Anterior cingulate cortex (tissue), 58 donors: Measurements from ENCODE around the gene CD96.

Experiments used
- DNase-seq, 58 donors: peaks; one replicate each; lab custom pipeline; 2025; lab: John Stamatoyannopoulos, UW

The CD96 gene

DNA sequence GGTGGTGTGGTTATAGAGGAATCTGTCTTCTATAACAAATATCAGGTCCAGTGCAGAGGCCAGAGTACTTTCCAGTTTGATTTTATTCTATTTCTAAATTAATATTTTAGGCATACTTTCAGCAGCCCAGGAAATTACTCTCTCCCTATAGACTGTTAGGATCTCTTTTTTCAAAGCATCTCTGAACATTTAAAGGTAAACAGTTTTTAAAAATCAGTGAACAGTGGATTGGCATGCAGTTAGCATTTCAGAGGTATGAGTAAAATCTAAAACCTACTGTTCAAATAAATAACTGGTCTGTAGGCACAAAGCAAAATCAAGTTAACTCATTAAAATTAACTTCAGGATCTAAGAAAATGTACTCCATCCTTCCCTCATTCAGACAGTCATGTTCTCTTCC is 50.1 kb downstream of the CD96 start:
- DNase-seq, result no peak

- no peak for DNase-seq
Measured at GRCh38 chr3:111592936-111593335, 50.9 kb downstream of the CD96 start.

GRCh38 chr3:111593666-111594065 is 51.7 kb downstream of the CD96 start:
- DNase-seq, result no peak

DNA sequence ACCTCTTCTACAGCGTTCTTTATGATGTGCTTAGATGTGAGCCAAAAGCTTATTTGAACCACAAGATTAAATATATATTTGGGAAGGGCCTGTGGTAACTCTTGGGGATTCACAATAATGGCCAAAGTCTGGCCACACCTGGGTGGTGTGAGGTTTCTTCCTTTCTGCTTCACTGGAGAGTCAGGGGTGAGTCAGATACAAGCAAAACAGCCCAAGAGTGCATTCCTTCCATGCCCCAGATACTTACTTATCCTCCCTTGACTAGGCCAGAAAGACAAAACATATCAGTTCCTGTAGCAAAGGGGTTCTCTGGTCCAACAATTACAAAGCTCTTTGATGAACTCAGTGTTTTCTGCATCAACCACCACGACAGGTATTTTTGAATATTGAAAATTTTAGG is 52.2 kb downstream of the CD96 start:
- DNase-seq, result no peak

- no peak for DNase-seq
Measured at GRCh38 chr3:111594781-111595180, 52.8 kb downstream of the CD96 start.

DNA sequence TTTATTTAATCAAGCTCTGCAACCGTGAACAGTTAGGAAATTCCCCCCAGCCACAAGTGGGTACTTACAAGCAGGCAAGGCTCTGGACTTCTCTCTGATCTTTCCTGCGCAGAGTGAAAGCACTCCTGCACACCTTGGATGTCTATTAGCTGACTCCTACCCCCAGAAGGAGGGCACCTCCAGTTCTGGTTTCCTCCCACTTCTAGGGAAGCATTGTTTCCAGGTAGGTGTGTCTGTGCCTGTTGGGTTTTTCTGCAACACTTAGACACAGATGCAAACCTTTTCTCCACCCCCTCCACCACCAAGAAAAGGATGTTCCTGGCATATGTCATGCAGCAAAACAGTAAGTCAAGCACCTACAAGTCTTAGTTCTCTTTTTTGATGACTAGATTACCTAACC is 53.2 kb downstream of the CD96 start, which contains the start of gene ZBED2:
Gene ZBED2 (minus strand): TSS at position 115 of the 400 bp plus-strand sequence. CDS start 1,145 bp downstream, outside the sequence.
- DNase-seq, result peak in 1 of 58 donors; percentile 17

DNA sequence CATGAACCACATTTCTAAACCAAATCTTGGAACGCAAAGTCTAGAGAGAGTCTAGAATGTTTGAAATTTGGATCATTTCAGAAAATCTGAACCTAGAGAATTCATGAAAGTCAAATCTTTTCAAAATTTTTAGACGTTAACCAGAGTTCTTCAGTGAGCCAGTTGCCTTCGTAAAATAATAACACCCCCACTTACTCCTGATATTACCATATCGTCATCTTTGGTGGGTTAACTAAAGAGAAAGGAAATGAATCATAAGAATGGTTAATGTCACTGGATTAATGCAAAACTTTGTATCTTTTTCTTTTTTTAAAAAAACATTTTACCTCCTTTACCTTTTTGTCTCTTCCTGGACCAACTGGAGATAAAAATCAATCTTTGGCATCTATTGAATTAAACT is 54.3 kb downstream of the CD96 start:
- DNase-seq, result no peak

GRCh38 chr3:111598139-111598538 is 56.1 kb downstream of the CD96 start:
- DNase-seq, result no peak

DNA sequence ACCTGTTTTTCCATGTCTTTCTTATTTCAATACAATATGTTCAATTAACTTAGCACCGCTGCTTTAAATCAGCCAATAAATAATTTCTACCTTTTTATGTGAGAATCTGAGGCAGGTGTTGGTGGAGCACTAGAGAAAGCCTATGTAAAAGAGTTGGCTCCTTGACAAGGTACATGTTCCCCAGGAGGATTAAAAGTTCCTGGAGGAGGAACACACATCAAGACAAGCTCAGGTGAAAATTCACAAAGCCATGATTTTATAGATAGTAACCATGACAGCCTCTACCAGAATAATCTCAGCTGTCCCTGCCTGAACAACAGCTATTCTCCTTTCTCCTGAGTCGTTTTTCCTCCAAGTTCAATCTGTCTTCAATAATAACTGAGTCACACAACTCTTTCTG is 56.6 kb downstream of the CD96 start:
- DNase-seq, result no peak

GRCh38 chr3:111601810-111602209 is 59.8 kb downstream of the CD96 start:
- no peak for DNase-seq

- DNase-seq, result no peak
Measured at GRCh38 chr3:111603679-111604078, 61.7 kb downstream of the CD96 start.

GRCh38 chr3:111604119-111604518 is 62.1 kb downstream of the CD96 start:
- no peak for DNase-seq

DNA sequence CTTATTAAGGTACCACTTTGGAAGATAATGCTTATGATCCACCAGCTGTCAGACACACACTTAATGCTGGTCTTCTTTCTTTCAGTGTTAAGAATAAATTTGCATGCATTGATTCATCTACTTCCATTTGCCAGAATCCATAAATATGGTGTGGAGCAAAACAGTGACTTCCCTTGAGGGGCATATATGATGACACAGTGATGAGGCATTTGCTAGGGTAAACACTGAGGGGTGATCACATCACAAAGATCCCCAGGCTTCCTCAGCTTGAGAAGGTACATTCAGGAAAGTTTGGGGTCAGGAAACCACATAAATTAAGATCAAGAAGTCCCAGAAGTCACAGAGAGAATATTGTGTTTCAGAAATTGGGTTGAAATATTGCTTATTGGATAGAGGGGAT is 63.0 kb downstream of the CD96 start:
- no peak for DNase-seq

GRCh38 chr3:111605493-111605892 is 63.5 kb downstream of the CD96 start:
- peak in 2 of 58 donors; percentile 4 to 5 for DNase-seq

GRCh38 chr3:111607240-111607920 is 65.4 kb downstream of the CD96 start:
- DNase-seq, result no peak

DNA sequence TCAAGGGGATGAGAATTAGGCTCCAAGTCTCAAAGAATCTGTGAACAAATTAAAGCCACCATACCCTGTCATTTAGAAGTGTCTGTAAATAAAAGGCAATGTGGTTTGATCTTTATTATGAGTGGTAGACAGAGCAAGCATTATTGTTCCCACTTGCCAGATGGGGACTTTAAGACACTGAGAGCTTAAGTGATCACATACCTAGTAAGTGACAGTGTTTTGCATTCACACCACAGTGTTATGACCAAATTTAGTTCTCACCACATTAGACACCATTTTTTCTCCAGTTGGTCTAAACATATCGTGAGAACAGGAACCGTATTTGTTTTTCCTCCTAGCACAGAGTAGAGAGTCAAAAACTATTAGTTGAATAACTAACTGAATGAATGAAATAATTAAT is 66.4 kb downstream of the CD96 start:
- no peak for DNase-seq

GRCh38 chr3:111609700-111610099 is 67.7 kb downstream of the CD96 start:
- no peak for DNase-seq

GRCh38 chr3:111610189-111610588 is 68.2 kb downstream of the CD96 start:
- DNase-seq, result no peak

- no peak for DNase-seq
Measured at GRCh38 chr3:111610612-111611054, 68.6 kb downstream of the CD96 start.

DNA sequence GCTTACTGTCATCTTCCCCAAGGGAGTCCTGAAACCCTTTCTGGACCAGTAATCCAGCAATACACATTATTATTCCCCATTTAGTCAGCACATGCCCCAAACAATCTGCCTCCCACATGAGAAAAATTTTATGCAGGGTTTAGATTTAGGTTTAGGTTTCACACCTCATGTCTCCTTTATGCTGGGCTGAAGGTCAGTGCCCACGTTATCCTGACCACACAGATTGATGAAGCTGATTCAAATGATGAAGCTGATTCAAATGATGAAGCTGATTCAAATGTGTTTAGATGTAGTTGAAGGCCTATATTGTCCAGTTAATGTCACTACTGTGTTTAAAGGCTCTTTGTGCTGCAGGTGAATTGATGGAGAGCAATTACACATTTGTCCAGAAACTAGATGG is 71.3 kb downstream of the CD96 start:
- DNase-seq, result no peak

DNA sequence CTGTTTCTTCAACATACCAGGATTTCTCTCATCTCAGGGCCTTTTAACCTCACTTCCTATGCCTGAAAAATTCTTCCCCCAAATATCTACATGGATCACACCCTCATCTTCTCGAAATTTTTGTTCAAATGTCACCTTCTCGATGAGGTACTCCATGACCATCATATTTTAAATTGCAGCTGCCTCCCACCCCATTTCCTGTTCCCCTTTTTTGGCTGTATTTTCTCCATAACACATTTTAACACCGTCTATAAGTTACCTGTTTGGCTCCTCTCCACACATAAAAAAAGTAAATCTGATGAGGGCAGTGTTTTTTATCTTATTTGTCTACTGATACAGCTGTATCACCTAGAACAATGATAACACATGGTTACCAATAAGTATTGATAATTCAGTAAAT is 73.9 kb downstream of the CD96 start:
- DNase-seq, result no peak

- no peak for DNase-seq
Measured at GRCh38 chr3:111616417-111617105, 74.6 kb downstream of the CD96 start.
